Measurements from ENCODE around the gene NUDT2. TPM values are rescaled to one million over a fixed set of nuclear protein-coding genes. Genes with fewer than 3 reads are reported as not detected.

The NUDT2 gene
- total RNA-seq, 1 experiment from 2014 or later, result 10.1 TPM

DNA sequence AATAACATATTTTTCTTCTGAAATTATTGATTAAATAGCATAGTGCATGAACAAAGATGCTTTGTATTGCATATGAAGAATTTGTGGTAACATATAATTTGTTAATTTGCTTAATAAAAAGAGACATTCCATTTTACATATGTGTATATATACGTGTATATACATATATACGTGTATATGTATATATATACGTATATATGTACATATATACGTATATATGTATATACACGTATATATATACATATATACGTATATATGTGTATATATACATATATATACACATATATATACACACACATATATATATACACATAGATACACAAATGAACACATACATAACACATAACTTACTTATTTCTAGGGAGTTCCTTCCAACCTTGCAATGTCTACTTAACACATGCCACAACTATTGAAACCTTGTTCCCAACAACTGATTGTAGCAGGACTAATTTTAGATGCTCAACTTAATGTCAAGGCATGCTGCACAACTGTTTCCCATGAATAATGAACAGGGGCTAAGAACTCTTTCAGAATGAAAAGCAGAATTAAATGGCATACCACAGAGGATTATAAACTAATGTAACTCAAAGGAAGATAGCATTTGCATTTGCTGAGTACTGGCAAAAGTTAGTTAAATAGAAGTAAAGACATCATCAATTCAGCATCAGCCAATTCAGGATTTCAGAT, 17.7 kb upstream of the NUDT2 start:
- no TSS peak for BruUV-seq (replicated peaks)
- DNase-seq, result no peak
- intact Hi-C loops (cut with micrococcal nuclease; ENCODE audit: unreplicated experiment), result no loop called here
- TF ChIP-seq, protein P1, sequence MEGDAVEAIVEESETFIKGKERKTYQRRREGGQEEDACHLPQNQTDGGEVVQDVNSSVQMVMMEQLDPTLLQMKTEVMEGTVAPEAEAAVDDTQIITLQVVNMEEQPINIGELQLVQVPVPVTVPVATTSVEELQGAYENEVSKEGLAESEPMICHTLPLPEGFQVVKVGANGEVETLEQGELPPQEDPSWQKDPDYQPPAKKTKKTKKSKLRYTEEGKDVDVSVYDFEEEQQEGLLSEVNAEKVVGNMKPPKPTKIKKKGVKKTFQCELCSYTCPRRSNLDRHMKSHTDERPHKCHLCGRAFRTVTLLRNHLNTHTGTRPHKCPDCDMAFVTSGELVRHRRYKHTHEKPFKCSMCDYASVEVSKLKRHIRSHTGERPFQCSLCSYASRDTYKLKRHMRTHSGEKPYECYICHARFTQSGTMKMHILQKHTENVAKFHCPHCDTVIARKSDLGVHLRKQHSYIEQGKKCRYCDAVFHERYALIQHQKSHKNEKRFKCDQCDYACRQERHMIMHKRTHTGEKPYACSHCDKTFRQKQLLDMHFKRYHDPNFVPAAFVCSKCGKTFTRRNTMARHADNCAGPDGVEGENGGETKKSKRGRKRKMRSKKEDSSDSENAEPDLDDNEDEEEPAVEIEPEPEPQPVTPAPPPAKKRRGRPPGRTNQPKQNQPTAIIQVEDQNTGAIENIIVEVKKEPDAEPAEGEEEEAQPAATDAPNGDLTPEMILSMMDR (IDR thresholded peaks at IDR 0.05; ENCODE audit: unreplicated experiment), result no peak
- Mint-ChIP-seq H3K9me3 (ENCODE audit: low read depth, unreplicated experiment) (no peaks in the 10 kb centered on the region), H3K36me3 (ENCODE audit: insufficient read depth, unreplicated experiment) (no peaks in the 10 kb centered on the region), H3K4me1 (ENCODE audit: low read depth, unreplicated experiment) (no peaks in the 10 kb centered on the region), H3K27me3 (ENCODE audit: unreplicated experiment) (no peaks in the 10 kb centered on the region), H3K27ac (ENCODE audit: unreplicated experiment) (no peak overlapping the region), H3K4me3 (ENCODE audit: low read depth, unreplicated experiment) (no peak overlapping the region)
- CTCF ChIA-PET, result no interaction called here

- no peaks in the 10 kb centered on the region for H3K4me1 Mint-ChIP-seq (ENCODE audit: low read depth, unreplicated experiment)
- TF ChIP-seq, protein P1 (IDR thresholded peaks at IDR 0.05; ENCODE audit: unreplicated experiment), result no peak
- H3K9me3 Mint-ChIP-seq (ENCODE audit: low read depth, unreplicated experiment), result no peaks in the 10 kb centered on the region
- intact Hi-C loops (cut with micrococcal nuclease; ENCODE audit: unreplicated experiment), result no loop called here
- H3K27ac Mint-ChIP-seq (ENCODE audit: unreplicated experiment), result no peak overlapping the region
- no peak overlapping the region for H3K4me3 Mint-ChIP-seq (ENCODE audit: low read depth, unreplicated experiment)
- CTCF ChIA-PET, result no interaction called here
- no peak for DNase-seq
- no peaks in the 10 kb centered on the region for H3K27me3 Mint-ChIP-seq (ENCODE audit: unreplicated experiment)
- BruUV-seq (replicated peaks), result no TSS peak
- H3K36me3 Mint-ChIP-seq (ENCODE audit: insufficient read depth, unreplicated experiment), result no peaks in the 10 kb centered on the region
Measured at GRCh38 chr9:34317436-34317835, 11.9 kb upstream of the NUDT2 start.

DNA sequence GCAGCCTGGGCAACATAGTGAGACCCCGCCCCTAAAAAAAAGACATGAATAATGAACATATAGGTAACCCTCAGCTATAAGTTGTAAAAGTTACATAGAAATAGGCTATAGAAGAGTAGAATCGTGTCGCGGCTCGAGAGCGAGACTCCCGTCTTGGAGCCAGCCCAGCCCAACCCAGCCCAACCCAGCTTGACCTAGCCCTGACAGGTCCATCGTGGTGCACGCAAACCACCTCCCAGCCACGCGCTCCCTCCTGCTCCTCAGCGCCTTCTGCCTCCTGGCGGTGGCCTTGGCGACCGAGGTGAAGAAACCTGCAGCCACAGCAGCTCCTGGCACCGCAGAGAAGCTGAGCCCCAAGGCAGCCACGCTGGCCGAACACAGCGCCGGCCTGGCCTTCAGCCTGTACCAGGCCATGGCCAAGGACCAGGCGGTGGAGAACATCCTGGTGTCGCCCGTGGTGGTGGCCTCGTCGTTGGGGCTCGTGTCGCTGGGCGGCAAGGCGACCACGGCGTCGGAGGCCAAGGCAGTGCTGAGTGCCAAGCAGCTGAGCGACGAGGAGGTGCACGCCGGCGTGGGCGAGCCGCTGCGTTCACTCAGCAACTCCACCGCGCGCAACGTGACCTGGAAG, 11.1 kb upstream of the NUDT2 start:
- no peaks in the 10 kb centered on the region for H3K27me3 Mint-ChIP-seq (ENCODE audit: unreplicated experiment)
- intact Hi-C loops (cut with micrococcal nuclease; ENCODE audit: unreplicated experiment), result no loop called here
- no peak overlapping the region for H3K4me3 Mint-ChIP-seq (ENCODE audit: low read depth, unreplicated experiment)
- H3K4me1 Mint-ChIP-seq (ENCODE audit: low read depth, unreplicated experiment), result no peaks in the 10 kb centered on the region
- H3K36me3 Mint-ChIP-seq (ENCODE audit: insufficient read depth, unreplicated experiment), result no peaks in the 10 kb centered on the region
- TF ChIP-seq, protein P1 (IDR thresholded peaks at IDR 0.05; ENCODE audit: unreplicated experiment), result no peak
- CTCF ChIA-PET, result no interaction called here
- no peaks in the 10 kb centered on the region for H3K9me3 Mint-ChIP-seq (ENCODE audit: low read depth, unreplicated experiment)
- H3K27ac Mint-ChIP-seq (ENCODE audit: unreplicated experiment), result no peak overlapping the region
- no TSS peak for BruUV-seq (replicated peaks)
- no peak for DNase-seq

DNA sequence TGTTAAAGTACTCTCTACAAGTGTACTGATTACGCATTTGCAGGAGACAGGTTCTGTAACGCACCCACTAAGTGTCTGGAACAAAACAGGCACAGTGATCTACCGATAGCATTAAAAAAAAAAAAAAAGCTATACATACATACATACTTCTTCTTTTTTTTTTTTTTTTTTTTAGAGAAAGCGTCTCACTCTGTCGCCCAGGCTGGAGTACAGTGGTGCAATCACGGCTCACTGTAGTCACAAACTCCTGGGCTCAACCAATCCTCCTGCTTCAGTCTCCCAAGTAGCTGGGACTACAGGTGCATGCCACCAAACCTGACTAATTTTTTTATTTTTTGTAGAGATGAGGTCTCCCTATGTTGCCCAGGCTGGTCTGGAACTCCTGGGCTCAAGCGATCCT, 7.9 kb upstream of the NUDT2 start:
- no peak for DNase-seq
- CTCF ChIA-PET, result interaction anchor here (0.6 kb wide), 1 partner anchor 971 kb away, joined by 3 read pairs; no protein-coding TSS in a partner anchor
- Mint-ChIP-seq H3K4me3 (ENCODE audit: low read depth, unreplicated experiment) (no peak overlapping the region), H3K4me1 (ENCODE audit: low read depth, unreplicated experiment) (no peaks in the 10 kb centered on the region), H3K27ac (ENCODE audit: unreplicated experiment) (no peak overlapping the region), H3K9me3 (ENCODE audit: low read depth, unreplicated experiment) (no peaks in the 10 kb centered on the region), H3K27me3 (ENCODE audit: unreplicated experiment) (no peaks in the 10 kb centered on the region), H3K36me3 (ENCODE audit: insufficient read depth, unreplicated experiment) (no peaks in the 10 kb centered on the region)
- no TSS peak for BruUV-seq (replicated peaks)
- intact Hi-C loops (cut with micrococcal nuclease; ENCODE audit: unreplicated experiment), result no loop called here
- TF ChIP-seq, protein P1 (IDR thresholded peaks at IDR 0.05; ENCODE audit: unreplicated experiment), result no peak
